Inflammatory macrophage (primary cell): ENCODE data around the gene TPRG1L.
"Not testable (repeated sequence)": the region's sequence is repeated elsewhere in the genome, so short reads cannot be mapped to it uniquely, and the experiment has no call there.

Experiments
- DNase-seq, 2 donors: peaks; one replicate each; pipeline ENCODE4 v3.0.0-alpha.2; 2020 to 2022
- total RNA-seq, 18 experiments: gene quantifications; one replicate each; lab custom pipeline; 2026; ENCODE audit warnings: mixed read lengths in 6 of 18, inconsistent platforms in 2 of 18; lab: John Stamatoyannopoulos, UW

The TPRG1L gene
- 8.8 to 45.4 (median 31.6) reads per million in 18 experiments for total RNA-seq

GRCh38 chr1:3624200-3625136 is at the start of gene TPRG1L:
Gene TPRG1L (plus strand): TSS chr1:3625015. CDS start chr1:3625073, 58 bp downstream.
- DNase-seq: peak; percentile 98

- not testable (repeated sequence) for DNase-seq
Measured at GRCh38 chr1:3575515-3575914, 49.3 kb upstream of the TPRG1L start.

GRCh38 chr1:3575993-3576392 is 48.8 kb upstream of the TPRG1L start:
- no peak for DNase-seq

- DNase-seq: no peak
Measured at GRCh38 chr1:3577300-3577699, 47.5 kb upstream of the TPRG1L start.

- DNase-seq: no peak
Measured at GRCh38 chr1:3577711-3578432, 46.9 kb upstream of the TPRG1L start.

- DNase-seq: no peak
Measured at GRCh38 chr1:3578433-3578805, 46.4 kb upstream of the TPRG1L start.

- no peak for DNase-seq
Measured at GRCh38 chr1:3578906-3579305, 45.9 kb upstream of the TPRG1L start.

- no peak for DNase-seq
Measured at GRCh38 chr1:3579626-3580025, 45.2 kb upstream of the TPRG1L start.

GRCh38 chr1:3580231-3580630 is 44.6 kb upstream of the TPRG1L start:
- DNase-seq: no peak

GRCh38 chr1:3581296-3582036 is 43.3 kb upstream of the TPRG1L start:
- no peak for DNase-seq

GRCh38 chr1:3583751-3584150 is 41.1 kb upstream of the TPRG1L start:
- DNase-seq: not testable (repeated sequence)

GRCh38 chr1:3584915-3585314 is 39.9 kb upstream of the TPRG1L start:
- DNase-seq: no peak

- DNase-seq: peak in 1 of 2 donors; percentile 20
Measured at GRCh38 chr1:3585353-3585868, 39.4 kb upstream of the TPRG1L start.

GRCh38 chr1:3585940-3586568 is 38.8 kb upstream of the TPRG1L start:
- peak in 1 of 2 donors; percentile 30 for DNase-seq

- DNase-seq: no peak
Measured at GRCh38 chr1:3586986-3587759, 37.6 kb upstream of the TPRG1L start.

- DNase-seq: no peak
Measured at GRCh38 chr1:3588395-3588794, 36.4 kb upstream of the TPRG1L start.

- no peak for DNase-seq
Measured at GRCh38 chr1:3590139-3590763, 34.6 kb upstream of the TPRG1L start.

- DNase-seq: no peak
Measured at GRCh38 chr1:3590951-3591865, 33.6 kb upstream of the TPRG1L start.

- DNase-seq: no peak
Measured at GRCh38 chr1:3593334-3593733, 31.5 kb upstream of the TPRG1L start.

- DNase-seq: peak in 1 of 2 donors; percentile 10
Measured at GRCh38 chr1:3593745-3594144, 31.1 kb upstream of the TPRG1L start.
